Right hindlimb (tissue), 1 donor: ENCODE data around the gene PSMD6.
A peak's percentile ranks its signal among the peaks of the same experiment; 100 is the strongest.

ENCODE experiments used
- DNase-seq: peaks from one replicate; pipeline ENCODE4 v3.0.0-alpha.2; 2018

PSMD6 gene

GRCh38 chr3:64008017-64008416 lies 15.3 kb downstream of the PSMD6 start:
- DNase-seq: no peak

- DNase-seq: no peak
Measured at GRCh38 chr3:64003589-64003988, 19.7 kb downstream of the PSMD6 start.

- no peak for DNase-seq
Measured at GRCh38 chr3:64002233-64002632, 21.1 kb downstream of the PSMD6 start.

GRCh38 chr3:64000453-64001055 lies 22.7 kb downstream of the PSMD6 start:
- no peak for DNase-seq

DNA sequence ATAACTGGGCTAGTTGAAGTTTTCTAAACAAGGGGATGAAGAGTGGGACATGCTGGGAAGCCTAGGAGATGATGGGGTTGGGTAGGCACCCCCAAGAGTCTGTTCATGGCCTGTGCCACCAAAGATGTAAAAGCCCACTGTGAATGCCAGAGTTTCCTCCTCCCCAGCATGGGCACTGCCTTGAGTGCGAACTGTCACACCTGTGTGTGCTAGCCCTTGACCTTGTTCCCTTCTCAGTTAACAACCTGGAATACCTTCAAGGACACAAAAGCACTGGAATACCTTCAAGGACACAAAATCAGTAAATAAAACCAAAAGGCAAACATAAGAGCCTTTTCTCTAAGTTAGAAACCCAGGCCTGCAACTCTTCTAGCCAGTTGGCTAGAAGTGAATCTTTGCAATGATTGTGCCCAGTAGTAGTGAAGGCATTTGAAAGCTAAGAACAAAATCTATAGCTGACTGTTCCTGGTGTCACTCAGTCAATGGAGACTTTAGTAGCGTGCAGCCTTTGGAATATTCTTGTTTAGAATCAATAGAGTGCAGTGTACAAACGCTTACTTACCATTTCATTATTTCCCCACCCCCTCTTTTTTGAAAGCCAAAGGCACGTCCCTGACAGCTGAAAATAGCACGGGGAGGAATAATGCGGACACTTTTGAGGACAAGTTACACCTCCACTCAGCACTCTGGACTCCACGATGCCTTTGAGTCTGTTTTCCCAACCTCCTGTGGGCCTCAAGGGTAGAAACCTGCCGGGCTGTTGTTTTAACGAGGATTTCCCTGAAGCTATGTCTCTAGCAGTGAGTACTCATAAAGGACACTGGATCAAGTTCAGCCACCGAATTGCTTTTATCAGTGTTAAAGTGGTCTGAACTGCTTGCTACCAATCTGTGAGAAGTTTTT lies 24.2 kb downstream of the PSMD6 start:
- DNase-seq: no peak

DNA sequence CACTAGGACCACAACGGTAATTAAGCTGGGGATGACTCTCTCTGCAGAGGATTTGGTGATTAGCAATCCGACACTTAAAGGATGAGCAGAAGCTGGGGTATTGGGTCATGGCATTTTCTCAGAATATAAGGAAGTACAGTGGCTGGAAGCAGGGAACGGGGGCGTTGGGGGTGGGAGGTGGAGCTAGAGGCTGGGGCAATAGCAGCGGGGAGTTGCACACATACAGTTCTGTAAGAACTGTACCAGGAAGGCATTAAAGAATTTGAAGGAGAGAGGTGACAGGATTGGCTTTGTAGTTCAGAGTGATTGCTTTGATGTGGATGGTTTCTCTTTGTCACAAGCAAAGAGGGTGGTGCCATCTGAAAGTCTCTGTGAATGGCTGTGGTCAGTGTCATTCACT lies 28.2 kb downstream of the PSMD6 start:
- DNase-seq: no peak

- DNase-seq: peak; percentile 74
Measured at GRCh38 chr3:63993653-63994079, 29.6 kb downstream of the PSMD6 start.

GRCh38 chr3:63992516-63993209 lies 30.6 kb downstream of the PSMD6 start:
- DNase-seq: no peak

- no peak for DNase-seq
Measured at GRCh38 chr3:63991666-63992065, 31.6 kb downstream of the PSMD6 start.

GRCh38 chr3:63990733-63991132 lies 32.6 kb downstream of the PSMD6 start:
- DNase-seq: no peak

DNA sequence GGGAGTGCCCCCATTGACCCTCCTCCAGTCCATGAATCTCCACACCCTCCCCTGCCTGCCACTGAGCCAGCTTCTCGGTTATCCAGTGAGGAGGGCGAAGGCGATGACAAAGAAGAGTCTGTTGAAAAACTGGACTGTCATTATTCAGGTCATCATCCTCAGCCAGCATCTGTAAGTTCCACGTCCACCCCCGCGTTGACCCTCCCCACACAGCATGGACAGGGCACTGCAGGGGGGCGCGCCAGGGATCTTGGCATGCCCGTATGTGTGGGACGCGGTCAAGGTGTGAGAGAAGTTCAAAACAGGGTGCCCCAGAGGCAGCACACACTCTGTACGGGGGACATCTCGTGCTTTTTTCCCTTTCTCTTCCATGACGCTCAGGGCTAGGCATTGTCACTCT lies 33.1 kb downstream of the PSMD6 start:
- DNase-seq: no peak

DNA sequence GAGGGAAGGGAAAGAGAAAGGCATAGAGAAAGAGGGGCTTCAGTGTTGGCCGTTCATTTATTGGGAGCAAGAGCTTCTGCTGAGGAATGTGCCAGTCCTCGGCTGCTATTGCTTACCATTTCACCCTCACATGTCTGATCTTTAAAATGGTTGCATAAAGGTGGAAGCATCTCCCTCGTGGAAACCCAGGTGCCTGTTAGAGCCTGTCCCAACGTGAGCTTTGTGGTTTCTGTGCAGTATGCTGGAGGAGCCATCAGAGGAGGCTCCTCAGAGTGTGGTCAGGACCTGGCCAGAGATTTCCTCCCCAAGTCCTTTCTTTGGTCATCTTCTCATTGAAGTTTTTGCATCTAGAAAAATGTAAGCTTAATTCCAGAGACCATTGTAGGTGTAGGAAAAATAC lies 34.4 kb downstream of the PSMD6 start:
- DNase-seq: no peak

GRCh38 chr3:63986831-63987230 lies 36.5 kb downstream of the PSMD6 start:
- no peak for DNase-seq

DNA sequence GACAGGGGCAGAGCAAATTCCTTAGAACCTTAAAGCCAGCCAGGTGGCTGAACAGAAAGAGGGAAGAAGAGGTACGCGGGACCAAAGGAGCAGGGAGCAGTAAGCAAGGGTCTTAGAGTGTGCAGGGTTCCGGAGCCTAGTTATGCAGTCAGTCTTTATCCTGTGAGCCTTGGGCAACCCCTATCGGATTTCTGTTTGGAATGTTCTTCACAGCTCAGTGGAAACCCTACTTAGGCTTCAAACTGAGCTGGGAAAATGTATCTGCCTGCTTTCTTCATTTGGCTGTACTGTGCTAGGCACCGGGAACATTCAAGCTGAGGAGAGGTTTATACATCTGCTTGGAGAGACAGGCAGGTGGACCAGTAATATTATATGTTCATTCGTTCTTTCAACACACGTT lies 37.1 kb downstream of the PSMD6 start:
- no peak for DNase-seq

- DNase-seq: no peak
Measured at GRCh38 chr3:63984391-63984790, 38.9 kb downstream of the PSMD6 start.

DNA sequence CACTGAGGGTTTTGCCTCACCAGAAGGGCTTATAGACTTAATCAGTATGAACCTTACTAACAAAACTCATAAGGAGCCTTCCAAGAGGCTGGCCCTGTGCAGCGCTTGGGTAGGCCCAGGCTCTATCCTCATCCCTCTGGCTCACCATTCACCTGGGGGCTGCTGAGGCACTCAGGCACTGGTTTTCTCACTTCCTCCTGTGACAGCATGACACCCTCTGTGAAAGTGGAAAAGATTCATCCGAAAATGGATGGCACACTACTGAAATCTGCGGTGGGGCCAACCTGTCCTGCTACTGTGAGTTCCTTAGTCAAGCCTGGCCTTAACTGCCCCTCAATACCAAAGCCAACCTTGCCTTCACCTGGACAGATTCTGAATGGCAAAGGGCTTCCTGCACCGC lies 41.3 kb downstream of the PSMD6 start:
- no peak for DNase-seq

GRCh38 chr3:63980830-63981498 lies 42.3 kb downstream of the PSMD6 start:
- no peak for DNase-seq

GRCh38 chr3:63980019-63980418 lies 43.3 kb downstream of the PSMD6 start:
- DNase-seq: no peak

DNA sequence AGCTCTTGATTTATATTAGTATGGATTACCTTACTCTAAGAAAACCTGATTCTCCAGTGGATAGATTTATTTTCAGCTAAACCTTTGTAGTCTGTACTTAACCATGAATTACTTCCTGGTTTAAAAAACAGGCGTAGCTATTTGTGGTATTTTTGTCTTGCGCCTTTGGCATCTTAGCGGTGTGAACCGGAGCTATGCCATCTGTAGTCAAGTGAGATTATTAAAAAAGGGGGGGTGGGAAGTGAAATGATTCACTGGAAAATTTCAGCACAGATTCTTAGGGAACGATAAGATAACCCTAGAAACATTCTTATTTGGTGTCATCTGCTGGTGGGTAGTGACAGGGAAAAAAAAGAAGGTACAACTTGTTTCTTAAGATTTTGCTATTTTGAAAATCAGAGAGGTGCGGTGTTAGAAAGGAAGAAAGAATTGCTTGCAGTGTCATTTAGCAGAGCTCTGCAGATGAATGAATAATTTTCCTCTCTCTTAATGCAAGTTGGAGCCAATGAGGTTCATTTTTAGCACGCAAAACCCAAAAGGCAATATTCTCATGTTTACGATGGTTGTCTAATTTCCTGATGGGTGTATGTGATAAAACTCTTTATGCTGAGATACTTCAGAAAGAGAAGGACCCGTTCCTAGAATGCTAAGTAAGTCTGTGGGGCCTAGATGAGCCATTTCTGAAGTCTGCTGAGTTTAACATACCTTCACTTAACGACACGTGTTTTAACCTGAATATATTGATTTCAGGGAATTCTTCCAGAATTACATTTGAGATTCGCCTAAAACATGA lies 44.0 kb downstream of the PSMD6 start:
- no peak for DNase-seq

GRCh38 chr3:63977893-63978292 lies 45.4 kb downstream of the PSMD6 start:
- no peak for DNase-seq

DNA sequence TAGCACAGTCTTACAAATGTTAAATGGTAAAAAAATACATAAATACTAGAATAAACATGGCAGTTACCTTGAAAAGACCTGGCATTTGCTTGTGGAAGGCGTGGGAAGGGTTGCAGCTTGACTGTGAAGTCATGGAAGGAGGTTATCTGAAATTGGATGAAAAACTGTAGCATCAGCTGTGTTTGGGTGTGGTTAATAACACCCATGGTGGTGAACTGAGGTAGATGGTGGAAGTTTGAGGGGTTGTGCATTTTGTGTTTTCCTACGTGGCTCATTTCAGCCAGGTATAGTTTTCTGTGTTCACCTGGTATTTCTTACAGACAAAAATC lies 46.5 kb downstream of the PSMD6 start:
- DNase-seq: no peak

GRCh38 chr3:63976161-63976871 lies 47.0 kb downstream of the PSMD6 start:
- no peak for DNase-seq
